GM18867 (cell line): ENCODE results near the gene GPR160.
"Not testable (repeated sequence)": the region's sequence is repeated elsewhere in the genome, so short reads cannot be mapped to it uniquely, and the experiment has no call there.

ENCODE experiments used
- ATAC-seq: cut with Tn5 transposase; IDR thresholded peaks from one replicate; pipeline ENCODE4 v1.9.1; 2021; ENCODE audit warnings: mild to moderate bottlenecking, moderate library complexity; ENCODE audit not compliant: unreplicated experiment

Gene GPR160

GRCh38 chr3:170109579-170110293 lies 71.9 kb downstream of the GPR160 start:
- no peak for ATAC-seq

GRCh38 chr3:170111147-170111771 lies 73.5 kb downstream of the GPR160 start:
- ATAC-seq = no peak

GRCh38 chr3:170114165-170114564 lies 76.4 kb downstream of the GPR160 start:
- ATAC-seq = not testable (repeated sequence)

- ATAC-seq = no peak
Measured at GRCh38 chr3:170117134-170117533, 79.3 kb downstream of the GPR160 start.

- ATAC-seq = peak; percentile 80
Measured at GRCh38 chr3:170128259-170128976, 90.6 kb downstream of the GPR160 start.

GRCh38 chr3:170128977-170129431 lies 91.2 kb downstream of the GPR160 start:
- peak; percentile 52 for ATAC-seq

GRCh38 chr3:170130532-170130931 lies 92.7 kb downstream of the GPR160 start:
- ATAC-seq = no peak

GRCh38 chr3:170132335-170132734 lies 94.5 kb downstream of the GPR160 start:
- ATAC-seq = no peak
